ENCODE measurements around the gene TPO. TPM values are rescaled to one million over a fixed set of nuclear protein-coding genes. Genes with fewer than 3 reads are reported as not detected.

Gene TPO
- total RNA-seq, 2 donors from 2014 or later: not detected

DNA sequence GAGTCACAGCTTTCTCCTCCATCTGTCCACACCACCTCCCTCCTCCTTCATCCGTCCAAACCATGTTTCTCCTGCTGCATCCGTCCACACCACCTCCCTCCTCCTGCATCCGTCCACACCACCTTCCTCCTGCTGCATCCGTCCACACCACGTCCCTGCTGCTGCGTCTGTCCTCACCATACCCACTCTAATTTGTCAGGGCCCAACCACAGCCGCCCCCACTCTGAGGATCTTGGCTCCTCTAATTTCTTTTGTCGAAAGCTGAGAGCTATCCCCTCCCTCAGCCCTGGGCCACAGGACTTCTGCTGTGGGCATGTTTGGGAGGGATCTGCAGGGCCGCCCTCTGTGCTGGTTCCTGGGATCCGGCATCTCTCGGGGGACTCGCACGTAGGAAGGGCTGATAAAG lies 67.4 kb downstream of the TPO start:
- Histone ChIP-seq H3K36me3 (ENCODE audit: control insufficient read depth, insufficient read depth, low read length) (no peaks in the 10 kb centered on the region), H3K9ac (ENCODE audit: extremely low read depth, low read length, poor library complexity, severe bottlenecking) (no peak overlapping the region), H3K9me3 (ENCODE audit: control insufficient read depth, low read length) (no peaks in the 10 kb centered on the region), H3K27me3 (ENCODE audit: control insufficient read depth, insufficient read depth, low read length, poor library complexity, severe bottlenecking) (no peaks in the 10 kb centered on the region), H3K4me1 (ENCODE audit: control insufficient read depth, insufficient read depth, low read length) (no peaks in the 10 kb centered on the region), H3K27ac (ENCODE audit: low read depth, low read length) (no peak overlapping the region), H3K4me3 (ENCODE audit: low read length) (no peak overlapping the region)
- no peak for DNase-seq
- Mint-ChIP-seq H3K27me3 (ENCODE audit: insufficient read depth) (no peaks in the 10 kb centered on the region), H3K36me3 (ENCODE audit: low read depth) (no peaks in the 10 kb centered on the region), H3K27ac (peak overlapping the region; percentile 18), H3K4me1 (no peaks in the 10 kb centered on the region), H3K9me3 (peaks cover 2% of the 10 kb centered on the region), H3K4me3 (no peak overlapping the region)
- 86 to 89% methylated on average over 12 to 13 of the region's 13 CpGs for WGBS, 2 experiments (ENCODE audit: insufficient coverage in 1 of 2, insufficient read length in 1 of 2)
- TF ChIP-seq, protein P1, sequence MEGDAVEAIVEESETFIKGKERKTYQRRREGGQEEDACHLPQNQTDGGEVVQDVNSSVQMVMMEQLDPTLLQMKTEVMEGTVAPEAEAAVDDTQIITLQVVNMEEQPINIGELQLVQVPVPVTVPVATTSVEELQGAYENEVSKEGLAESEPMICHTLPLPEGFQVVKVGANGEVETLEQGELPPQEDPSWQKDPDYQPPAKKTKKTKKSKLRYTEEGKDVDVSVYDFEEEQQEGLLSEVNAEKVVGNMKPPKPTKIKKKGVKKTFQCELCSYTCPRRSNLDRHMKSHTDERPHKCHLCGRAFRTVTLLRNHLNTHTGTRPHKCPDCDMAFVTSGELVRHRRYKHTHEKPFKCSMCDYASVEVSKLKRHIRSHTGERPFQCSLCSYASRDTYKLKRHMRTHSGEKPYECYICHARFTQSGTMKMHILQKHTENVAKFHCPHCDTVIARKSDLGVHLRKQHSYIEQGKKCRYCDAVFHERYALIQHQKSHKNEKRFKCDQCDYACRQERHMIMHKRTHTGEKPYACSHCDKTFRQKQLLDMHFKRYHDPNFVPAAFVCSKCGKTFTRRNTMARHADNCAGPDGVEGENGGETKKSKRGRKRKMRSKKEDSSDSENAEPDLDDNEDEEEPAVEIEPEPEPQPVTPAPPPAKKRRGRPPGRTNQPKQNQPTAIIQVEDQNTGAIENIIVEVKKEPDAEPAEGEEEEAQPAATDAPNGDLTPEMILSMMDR (conservative IDR thresholded peaks at IDR 0.05): no peak

DNA sequence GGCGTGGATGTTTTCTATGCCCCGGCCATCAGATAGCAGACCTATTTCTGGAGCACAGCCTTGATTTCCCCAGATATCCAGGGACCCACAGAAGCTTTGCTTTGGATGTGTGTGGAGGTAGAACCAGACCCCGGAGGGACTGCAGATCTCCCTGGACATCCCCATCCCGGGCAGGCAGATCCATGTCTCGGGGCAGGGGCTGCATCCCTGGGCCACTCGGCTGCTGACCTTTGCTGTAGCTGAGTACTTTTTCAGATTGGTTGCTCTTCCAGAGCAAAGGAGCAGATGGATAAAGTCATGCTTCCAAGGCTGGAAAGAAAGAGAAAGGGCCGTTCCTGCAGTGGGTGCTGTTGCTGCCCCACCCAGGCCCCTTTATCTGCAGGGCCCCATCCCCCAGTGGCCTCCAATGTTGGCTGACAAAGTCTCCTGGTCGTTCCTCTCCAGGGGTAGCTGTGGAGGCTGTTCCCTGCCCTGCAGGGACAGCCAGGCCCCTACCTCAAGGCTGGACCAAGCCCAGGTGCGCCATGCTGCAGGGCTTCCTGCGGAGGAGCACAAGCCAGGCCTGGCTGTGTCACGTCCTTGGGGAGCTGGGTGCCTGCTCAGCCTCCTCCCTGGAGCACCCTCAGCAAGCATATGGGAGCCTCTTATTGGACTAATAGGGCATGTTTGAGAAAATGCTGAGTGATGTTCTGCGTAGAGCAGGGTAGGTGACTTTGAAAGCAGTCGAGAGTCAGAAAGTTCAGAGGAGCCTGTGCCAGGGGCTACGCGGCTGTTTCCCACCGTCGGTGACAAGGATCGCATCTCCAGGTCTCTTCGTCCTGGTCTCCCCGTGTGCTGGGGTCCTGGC lies 68.4 kb downstream of the TPO start:
- H3K27me3 Mint-ChIP-seq (ENCODE audit: insufficient read depth): no peaks in the 10 kb centered on the region
- no peak overlapping the region for H3K4me3 ChIP-seq (ENCODE audit: low read length)
- no peak overlapping the region for H3K27ac Mint-ChIP-seq
- no peak for DNase-seq
- no peak overlapping the region for H3K9ac ChIP-seq (ENCODE audit: extremely low read depth, low read length, poor library complexity, severe bottlenecking)
- no peaks in the 10 kb centered on the region for H3K9me3 ChIP-seq (ENCODE audit: control insufficient read depth, low read length)
- H3K36me3 Mint-ChIP-seq (ENCODE audit: low read depth): no peaks in the 10 kb centered on the region
- no peaks in the 10 kb centered on the region for H3K4me1 Mint-ChIP-seq
- no peaks in the 10 kb centered on the region for H3K36me3 ChIP-seq (ENCODE audit: control insufficient read depth, insufficient read depth, low read length)
- no peak overlapping the region for H3K27ac ChIP-seq (ENCODE audit: low read depth, low read length)
- TF ChIP-seq, protein P1 (conservative IDR thresholded peaks at IDR 0.05): no peak
- no peak overlapping the region for H3K4me3 Mint-ChIP-seq
- H3K4me1 ChIP-seq (ENCODE audit: control insufficient read depth, insufficient read depth, low read length): no peaks in the 10 kb centered on the region
- WGBS, 2 experiments (ENCODE audit: insufficient coverage in 1 of 2, insufficient read length in 1 of 2): 92 to 94% methylated on average over 16 to 20 of the region's 20 CpGs
- H3K27me3 ChIP-seq (ENCODE audit: control insufficient read depth, insufficient read depth, low read length, poor library complexity, severe bottlenecking): no peaks in the 10 kb centered on the region
- H3K9me3 Mint-ChIP-seq: no peaks in the 10 kb centered on the region

DNA sequence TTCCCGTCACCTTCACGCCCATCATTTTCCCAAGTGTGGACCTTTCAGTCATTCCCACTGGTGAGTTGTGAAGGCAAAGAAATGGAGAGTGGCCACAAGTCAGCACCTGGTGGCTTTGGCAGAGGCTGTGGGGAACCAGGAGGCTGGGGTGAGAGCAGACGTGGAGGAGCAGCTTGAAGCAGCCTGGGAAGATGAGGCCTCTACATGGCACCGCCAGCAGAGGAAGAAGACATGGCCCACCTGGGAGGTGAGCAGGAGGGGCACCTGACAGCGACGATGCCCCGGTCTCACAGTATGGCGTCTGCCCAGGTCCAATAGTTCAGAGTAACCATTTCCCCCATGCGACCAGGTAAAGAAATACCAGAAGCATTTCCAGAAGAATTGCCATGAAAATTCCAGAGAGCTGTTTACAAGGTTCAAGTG lies 69.0 kb downstream of the TPO start:
- TF ChIP-seq, protein P1 (conservative IDR thresholded peaks at IDR 0.05): no peak
- H3K4me3 Mint-ChIP-seq: no peak overlapping the region
- Histone ChIP-seq H3K4me3 (ENCODE audit: low read length) (no peak overlapping the region), H3K27ac (ENCODE audit: low read depth, low read length) (no peak overlapping the region), H3K27me3 (ENCODE audit: control insufficient read depth, insufficient read depth, low read length, poor library complexity, severe bottlenecking) (no peaks in the 10 kb centered on the region), H3K36me3 (ENCODE audit: control insufficient read depth, insufficient read depth, low read length) (no peaks in the 10 kb centered on the region), H3K9ac (ENCODE audit: extremely low read depth, low read length, poor library complexity, severe bottlenecking) (no peak overlapping the region), H3K4me1 (ENCODE audit: control insufficient read depth, insufficient read depth, low read length) (no peaks in the 10 kb centered on the region), H3K9me3 (ENCODE audit: control insufficient read depth, low read length) (no peaks in the 10 kb centered on the region)
- DNase-seq: no peak
- no peaks in the 10 kb centered on the region for H3K9me3 Mint-ChIP-seq
- no peaks in the 10 kb centered on the region for H3K36me3 Mint-ChIP-seq (ENCODE audit: low read depth)
- 92 to 97% methylated on average over 6 to 9 of the region's 9 CpGs for WGBS, 2 experiments (ENCODE audit: insufficient coverage in 1 of 2, insufficient read length in 1 of 2)
- no peaks in the 10 kb centered on the region for H3K4me1 Mint-ChIP-seq
- H3K27ac Mint-ChIP-seq: no peak overlapping the region
- H3K27me3 Mint-ChIP-seq (ENCODE audit: insufficient read depth): no peaks in the 10 kb centered on the region
